Chondrocyte (in vitro differentiated cells): ENCODE results near the gene MACROD2. TPM values are rescaled to one million over a fixed set of nuclear protein-coding genes. Genes with fewer than 3 reads are reported as not detected.

Source experiments
- DNase-seq: peaks from one replicate; pipeline ENCODE4 v3.0.0; 2021; ENCODE audit warnings: mixed read lengths, low spot score
- H3K27ac Mint-ChIP-seq: one replicate; pipeline ENCODE4 v1.8.0; 2021; ENCODE audit warnings: mild to moderate bottlenecking, moderate library complexity, mixed read lengths; ENCODE audit not compliant: unreplicated experiment
- H3K27me3 Mint-ChIP-seq: 2 replicates; pipeline ENCODE4 v1.8.0; 2021; ENCODE audit warnings: low read depth, mixed read lengths
- H3K36me3 Mint-ChIP-seq: 2 replicates; pipeline ENCODE4 v1.8.0; 2021; ENCODE audit warnings: low read depth, mixed read lengths
- H3K4me1 Mint-ChIP-seq: 2 replicates; pipeline ENCODE4 v1.8.0; 2021; ENCODE audit warnings: low read depth, mild to moderate bottlenecking, mixed read lengths
- H3K4me3 Mint-ChIP-seq: one replicate; pipeline ENCODE4 v1.8.0; 2021; ENCODE audit warnings: mild to moderate bottlenecking, moderate library complexity, mixed read lengths; ENCODE audit not compliant: unreplicated experiment
- H3K9me3 Mint-ChIP-seq: 2 replicates; pipeline ENCODE4 v1.8.0; 2021; ENCODE audit warnings: low read depth, mixed read lengths
- total RNA-seq: library from RNA; stranded (reverse); gene quantifications from 3 replicates; pipeline ENCODE4 v1.2.1, GENCODE V29; 2021
- TF ChIP-seq, protein P1 (sequence below): fragments of 200-600 bp; sonication (generic); IDR thresholded peaks from 2 replicates; pipeline ENCODE4 v1.5.0; 2021; ENCODE audit warnings: antibody characterized with exemption, mild to moderate bottlenecking, moderate library complexity

MACROD2 gene
- total RNA-seq, 1 donor from 2014 or later = 3.2 TPM

DNA sequence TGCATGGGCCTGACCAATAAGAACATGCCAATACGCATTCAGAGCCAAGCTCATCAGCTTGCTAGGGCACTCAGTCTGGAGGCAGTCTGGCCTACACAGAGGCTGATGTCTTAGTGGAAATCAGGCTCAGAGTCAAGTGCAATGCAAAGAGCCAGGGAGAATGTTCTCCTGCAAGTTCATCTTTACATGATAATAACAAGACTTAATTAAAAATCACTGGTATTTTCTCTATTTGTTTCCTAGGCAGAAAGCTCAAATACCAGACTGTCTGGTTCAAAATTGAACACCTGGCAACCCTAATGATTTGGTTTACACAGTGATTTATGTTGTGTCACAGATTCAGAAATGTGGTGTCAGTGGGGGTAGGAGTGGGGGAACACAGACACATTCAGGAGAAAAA is 1031.4 kb downstream of the MACROD2 start:
- Mint-ChIP-seq H3K27me3 (no peaks in the 10 kb centered on the region), H3K27ac (no peak overlapping the region), H3K4me3 (no peak overlapping the region), H3K9me3 (peaks cover 3% of the 10 kb centered on the region), H3K4me1 (no peaks in the 10 kb centered on the region), H3K36me3 (no peaks in the 10 kb centered on the region)
- no peak for DNase-seq
- TF ChIP-seq, protein P1, sequence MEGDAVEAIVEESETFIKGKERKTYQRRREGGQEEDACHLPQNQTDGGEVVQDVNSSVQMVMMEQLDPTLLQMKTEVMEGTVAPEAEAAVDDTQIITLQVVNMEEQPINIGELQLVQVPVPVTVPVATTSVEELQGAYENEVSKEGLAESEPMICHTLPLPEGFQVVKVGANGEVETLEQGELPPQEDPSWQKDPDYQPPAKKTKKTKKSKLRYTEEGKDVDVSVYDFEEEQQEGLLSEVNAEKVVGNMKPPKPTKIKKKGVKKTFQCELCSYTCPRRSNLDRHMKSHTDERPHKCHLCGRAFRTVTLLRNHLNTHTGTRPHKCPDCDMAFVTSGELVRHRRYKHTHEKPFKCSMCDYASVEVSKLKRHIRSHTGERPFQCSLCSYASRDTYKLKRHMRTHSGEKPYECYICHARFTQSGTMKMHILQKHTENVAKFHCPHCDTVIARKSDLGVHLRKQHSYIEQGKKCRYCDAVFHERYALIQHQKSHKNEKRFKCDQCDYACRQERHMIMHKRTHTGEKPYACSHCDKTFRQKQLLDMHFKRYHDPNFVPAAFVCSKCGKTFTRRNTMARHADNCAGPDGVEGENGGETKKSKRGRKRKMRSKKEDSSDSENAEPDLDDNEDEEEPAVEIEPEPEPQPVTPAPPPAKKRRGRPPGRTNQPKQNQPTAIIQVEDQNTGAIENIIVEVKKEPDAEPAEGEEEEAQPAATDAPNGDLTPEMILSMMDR = no peak

DNA sequence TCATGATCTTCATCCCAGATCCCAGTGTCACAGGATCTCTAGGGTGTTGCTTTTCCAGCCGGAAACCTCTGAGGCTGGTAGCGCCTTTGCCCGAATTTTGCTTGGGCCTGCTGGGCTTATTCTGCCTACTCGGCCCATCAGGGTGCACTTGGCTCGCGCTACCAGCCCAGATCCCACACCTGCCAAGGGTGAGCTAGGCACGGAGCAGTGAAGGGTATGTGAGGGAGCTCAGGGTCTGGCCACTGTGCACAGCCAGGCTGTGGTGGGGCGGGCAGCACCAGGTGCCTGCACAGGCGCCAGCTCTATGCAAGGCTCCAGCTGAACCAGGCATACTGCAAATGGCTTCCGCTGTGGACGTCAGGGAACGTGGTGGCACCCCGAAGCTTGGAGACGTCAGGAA is 1035.5 kb downstream of the MACROD2 start:
- no peak overlapping the region for H3K27ac Mint-ChIP-seq
- H3K27me3 Mint-ChIP-seq = peaks cover 5% of the 10 kb centered on the region
- no peak overlapping the region for H3K4me3 Mint-ChIP-seq
- H3K9me3 Mint-ChIP-seq = no peaks in the 10 kb centered on the region
- no peaks in the 10 kb centered on the region for H3K36me3 Mint-ChIP-seq
- TF ChIP-seq, protein P1 = no peak
- DNase-seq = no peak
- no peaks in the 10 kb centered on the region for H3K4me1 Mint-ChIP-seq

DNA sequence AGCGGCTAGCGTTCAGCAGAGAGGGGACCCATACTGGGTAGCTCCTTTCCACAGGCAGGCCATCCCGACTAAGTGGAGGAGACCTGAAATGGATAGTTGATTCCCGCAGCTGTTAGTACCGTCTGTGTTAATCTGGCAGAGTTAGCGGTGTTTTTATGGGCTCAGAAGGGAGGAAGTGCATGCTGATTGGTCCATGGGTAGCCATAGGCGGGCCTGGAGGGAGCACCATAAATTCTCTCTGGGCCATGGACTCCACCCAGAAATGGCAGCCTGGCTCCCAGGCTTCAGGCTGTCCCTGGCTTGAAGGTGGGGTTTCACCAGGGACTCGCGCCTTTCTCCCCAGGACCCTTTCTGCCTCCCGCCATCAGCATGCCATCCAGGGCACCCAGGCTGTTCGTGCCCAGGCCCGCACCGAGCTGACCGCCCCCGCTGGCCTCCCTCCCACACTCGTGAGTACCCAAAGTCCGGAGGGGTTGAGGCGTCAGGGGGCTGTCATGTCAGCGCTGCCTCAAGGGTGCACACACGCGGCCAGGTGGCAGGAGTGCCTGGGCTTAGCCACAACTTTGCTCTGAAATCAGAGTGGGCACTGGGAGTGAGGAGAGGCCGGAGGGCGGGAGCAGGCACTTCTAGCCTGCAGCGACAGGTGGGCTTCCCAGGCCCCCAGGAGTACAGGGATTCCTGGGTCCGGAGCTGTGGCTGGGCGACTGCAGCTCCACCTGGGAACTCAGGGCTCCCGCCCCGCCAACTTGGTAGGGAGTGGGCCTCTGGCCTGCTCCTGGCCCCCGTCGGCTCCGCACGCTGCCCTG is 1036.4 kb downstream of the MACROD2 start:
- no peaks in the 10 kb centered on the region for H3K36me3 Mint-ChIP-seq
- H3K27me3 Mint-ChIP-seq = peaks cover 5% of the 10 kb centered on the region

DNA sequence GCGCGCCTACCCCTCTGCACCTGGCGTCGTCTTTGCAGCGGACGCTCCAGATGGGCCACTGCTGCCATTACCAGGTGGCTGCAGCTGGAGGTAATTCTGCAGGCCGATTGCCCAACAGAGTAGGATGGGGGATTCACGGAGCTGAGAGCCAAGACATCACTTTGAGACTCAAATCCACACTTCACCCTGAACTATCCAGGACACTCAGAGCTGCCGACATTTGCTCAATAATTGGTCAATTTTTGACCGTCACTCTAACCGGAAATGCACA is 1037.0 kb downstream of the MACROD2 start:
- Mint-ChIP-seq H3K27me3 (peaks cover 5% of the 10 kb centered on the region), H3K27ac (no peak overlapping the region), H3K4me3 (no peak overlapping the region), H3K36me3 (no peaks in the 10 kb centered on the region), H3K4me1 (peaks cover 4% of the 10 kb centered on the region), H3K9me3 (no peaks in the 10 kb centered on the region)
- no peak for DNase-seq
- TF ChIP-seq, protein P1 = no peak

More for the DNA sequence above, 1036.4 kb downstream of the MACROD2 start:
- TF ChIP-seq, protein P1 = no peak
- Mint-ChIP-seq H3K9me3 (no peaks in the 10 kb centered on the region), H3K4me1 (no peaks in the 10 kb centered on the region), H3K27ac (no peak overlapping the region), H3K4me3 (no peak overlapping the region)
- DNase-seq = no peak

DNA sequence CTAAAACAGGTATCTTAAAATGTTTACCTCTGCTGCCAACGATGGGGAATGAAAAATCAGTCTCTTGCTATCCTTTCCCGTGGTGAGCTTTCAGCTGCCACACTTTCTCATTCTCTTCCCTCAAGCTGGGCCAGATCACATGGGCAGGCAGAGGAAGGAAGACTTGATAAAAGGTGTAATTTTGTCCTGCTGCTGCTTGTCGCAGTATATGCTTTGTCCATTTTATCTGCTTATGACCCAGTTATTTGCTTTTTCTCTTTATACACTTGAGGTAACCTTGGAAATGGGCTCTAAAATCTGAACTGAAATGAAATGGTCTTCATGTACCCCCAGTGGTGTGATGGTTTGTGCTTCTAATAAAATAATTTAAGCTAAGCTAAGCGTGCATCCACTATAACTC is 1038.0 kb downstream of the MACROD2 start:
- no peak overlapping the region for H3K27ac Mint-ChIP-seq
- no peak overlapping the region for H3K4me3 Mint-ChIP-seq
- DNase-seq = no peak
- H3K27me3 Mint-ChIP-seq = peaks cover 5% of the 10 kb centered on the region
- peaks cover 5% of the 10 kb centered on the region for H3K4me1 Mint-ChIP-seq
- TF ChIP-seq, protein P1 = no peak
- no peaks in the 10 kb centered on the region for H3K36me3 Mint-ChIP-seq
- no peaks in the 10 kb centered on the region for H3K9me3 Mint-ChIP-seq
